Brain microvascular endothelial cell (primary cell): Measurements from ENCODE around the gene PLCD4.
A peak's percentile ranks its signal among the peaks of the same experiment; 100 is the strongest.

Source experiments
- DNase-seq: peaks from one replicate; pipeline ENCODE4 v3.0.0-alpha.2; 2020
- H3K27ac ChIP-seq: fragments of 250-450 bp; sonication (Bioruptor Pico); 2 replicates; pipeline ENCODE4 v1.5.1; 2020; ENCODE audit warnings: mild to moderate bottlenecking, moderate library complexity
- H3K27me3 ChIP-seq: fragments of 250-450 bp; sonication (Bioruptor Pico); replicated peaks from 2 replicates; pipeline ENCODE4 v1.5.1; 2020; ENCODE audit warnings: mild to moderate bottlenecking
- H3K36me3 ChIP-seq: fragments of 250-450 bp; sonication (Bioruptor Pico); replicated peaks from 2 replicates; pipeline ENCODE4 v1.5.1; 2020; ENCODE audit warnings: mild to moderate bottlenecking
- H3K4me3 ChIP-seq: 2 replicates; pipeline ENCODE4 v1.5.1; 2011; ENCODE audit warnings: low read depth, mild to moderate bottlenecking, control low read depth, low read length, moderate library complexity
- CTCF ChIP-seq: IDR thresholded peaks from 2 replicates; pipeline ENCODE4 v1.5.1; 2011; ENCODE audit warnings: low read depth, mild to moderate bottlenecking, moderate library complexity, low read length, control low read depth, inconsistent platforms; ENCODE audit errors: missing control alignments
- in situ Hi-C: cut with HindIII; loops from 2 replicates; pipeline ENCODE4 v1.10.0; 2017; ENCODE audit warnings: low sequenced_read_pairs, low pct_ligation_motif_present

Gene PLCD4

GRCh38 chr2:218659988-218660358 is 52.3 kb downstream of the PLCD4 start:
- peak overlapping the region; percentile 94 for H3K4me3 ChIP-seq
- no peak for DNase-seq
- in situ Hi-C loops = no loop called here

GRCh38 chr2:218662377-218662776 is 54.7 kb downstream of the PLCD4 start:
- H3K4me3 ChIP-seq = no peak overlapping the region
- no peak overlapping the region for H3K27ac ChIP-seq
- TF ChIP-seq CTCF = no peak
- in situ Hi-C loops = no loop called here
- DNase-seq = no peak
- H3K27me3 ChIP-seq = no peaks in the 10 kb centered on the region
- peaks cover 58% of the 10 kb centered on the region for H3K36me3 ChIP-seq

More at GRCh38 chr2:218659988-218660358, 52.3 kb downstream of the PLCD4 start:
- TF ChIP-seq CTCF = no peak
- H3K27ac ChIP-seq = no peak overlapping the region
- no peaks in the 10 kb centered on the region for H3K27me3 ChIP-seq
- H3K36me3 ChIP-seq = peaks cover 52% of the 10 kb centered on the region

GRCh38 chr2:218662827-218663226 is 55.1 kb downstream of the PLCD4 start:
- TF ChIP-seq CTCF = no peak
- H3K36me3 ChIP-seq = peaks cover 63% of the 10 kb centered on the region
- no peak for DNase-seq
- in situ Hi-C loops = no loop called here
- no peak overlapping the region for H3K27ac ChIP-seq
- H3K27me3 ChIP-seq = no peaks in the 10 kb centered on the region
- no peak overlapping the region for H3K4me3 ChIP-seq

- no peak for TF ChIP-seq CTCF
- Histone ChIP-seq H3K27me3 (no peaks in the 10 kb centered on the region), H3K36me3 (peaks cover 68% of the 10 kb centered on the region), H3K27ac (no peak overlapping the region), H3K4me3 (no peak overlapping the region)
- in situ Hi-C loops = no loop called here
- DNase-seq = no peak
These were observed 56.2 kb downstream of the PLCD4 start for GRCh38 chr2:218663901-218664300.

- TF ChIP-seq CTCF = no peak
- Histone ChIP-seq H3K4me3 (no peak overlapping the region), H3K27ac (no peak overlapping the region), H3K27me3 (no peaks in the 10 kb centered on the region), H3K36me3 (peaks cover 68% of the 10 kb centered on the region)
- DNase-seq = no peak
- in situ Hi-C loops = no loop called here
These were observed 57.0 kb downstream of the PLCD4 start for GRCh38 chr2:218664653-218665052.

- H3K36me3 ChIP-seq = peaks cover 20% of the 10 kb centered on the region
- no peak for TF ChIP-seq CTCF
- DNase-seq = no peak
- H3K27ac ChIP-seq = peak overlapping the region; percentile 96
- in situ Hi-C loops = no loop called here
- H3K4me3 ChIP-seq = peak overlapping the region; percentile 93
- no peaks in the 10 kb centered on the region for H3K27me3 ChIP-seq
These were observed 63.5 kb downstream of the PLCD4 start for GRCh38 chr2:218671097-218671653.
